H9 (cell line): Measurements from ENCODE around the gene HEPH. TPM values are rescaled to one million over a fixed set of nuclear protein-coding genes. Genes with fewer than 3 reads are reported as not detected.

ENCODE experiments used
- DNase-seq: peaks from one replicate; pipeline ENCODE4 v3.0.0-alpha.2; 2017
- H2AFZ ChIP-seq: one replicate; pipeline ENCODE4 v1.6.1; 2013; ENCODE audit warnings: mild to moderate bottlenecking, low read length, control low read depth, moderate library complexity
- H2AK5ac ChIP-seq: 2 replicates; pipeline ENCODE4 v1.6.1; 2013; ENCODE audit warnings: low read length, control low read depth, mixed read lengths; ENCODE audit not compliant: insufficient read length
- H2BK120ac ChIP-seq: one replicate; pipeline ENCODE4 v1.6.1; 2013; ENCODE audit warnings: low read depth, mild to moderate bottlenecking, low read length, control low read depth, inconsistent platforms; ENCODE audit not compliant: poor library complexity, severe bottlenecking
- H2BK12ac ChIP-seq: 2 replicates; pipeline ENCODE4 v1.6.1; 2013; ENCODE audit warnings: low read length, control low read depth, mixed read lengths, low read depth; ENCODE audit not compliant: insufficient read length
- H2BK15ac ChIP-seq: 2 replicates; pipeline ENCODE4 v1.6.1; 2013; ENCODE audit warnings: low read depth, low read length, control low read depth
- H2BK20ac ChIP-seq: one replicate; pipeline ENCODE4 v1.6.1; 2013; ENCODE audit warnings: low read depth, mild to moderate bottlenecking, low read length, control low read depth, inconsistent platforms; ENCODE audit not compliant: poor library complexity, severe bottlenecking
- H2BK5ac ChIP-seq: 2 replicates; pipeline ENCODE4 v1.6.1; 2013; ENCODE audit warnings: low read length, control low read depth, mixed read lengths; ENCODE audit not compliant: insufficient read length
- H3K14ac ChIP-seq: 2 replicates; pipeline ENCODE4 v1.6.1; 2013; ENCODE audit warnings: low read length, control low read depth; ENCODE audit not compliant: insufficient read depth
- H3K18ac ChIP-seq: 2 replicates; pipeline ENCODE4 v1.6.1; 2013; ENCODE audit warnings: low read depth, mild to moderate bottlenecking, mixed read lengths, low read length, control low read depth; ENCODE audit not compliant: insufficient read length
- H3K23ac ChIP-seq: 2 replicates; pipeline ENCODE4 v1.6.1; 2013; ENCODE audit warnings: low read length, control low read depth, mixed read lengths, low read depth; ENCODE audit not compliant: insufficient read length
- H3K23me2 ChIP-seq: 2 replicates; pipeline ENCODE4 v1.6.1; 2013; ENCODE audit warnings: low read depth, mild to moderate bottlenecking, mixed read lengths, low read length, control low read depth; ENCODE audit not compliant: insufficient read length, poor library complexity, severe bottlenecking
- H3K27ac ChIP-seq: 2 replicates; pipeline ENCODE4 v1.5.1; 2013; ENCODE audit warnings: low read length, control low read depth, mixed read lengths, low read depth; ENCODE audit not compliant: insufficient read length
- H3K27me3 ChIP-seq: 2 replicates; pipeline ENCODE4 v1.6.1; 2013; ENCODE audit warnings: low read length, control low read depth, inconsistent platforms; ENCODE audit not compliant: insufficient read depth
- H3K4ac ChIP-seq: 2 replicates; pipeline ENCODE4 v1.6.1; 2013; ENCODE audit warnings: low read depth, mild to moderate bottlenecking, control low read depth, inconsistent platforms, low read length, moderate library complexity
- H3K4me1 ChIP-seq: 2 replicates; pipeline ENCODE4 v1.6.1; 2013; ENCODE audit warnings: low read length, control low read depth, inconsistent platforms; ENCODE audit not compliant: insufficient read depth
- H3K4me2 ChIP-seq: 2 replicates; pipeline ENCODE4 v1.6.1; 2013; ENCODE audit warnings: low read length, control low read depth, mixed read lengths; ENCODE audit not compliant: insufficient read length, insufficient read depth
- H3K56ac ChIP-seq: 2 replicates; pipeline ENCODE4 v1.6.1; 2013; ENCODE audit warnings: low read depth, mild to moderate bottlenecking, mixed read lengths, low read length, control low read depth; ENCODE audit not compliant: insufficient read length
- H3K79me1 ChIP-seq: 2 replicates; pipeline ENCODE4 v1.6.1; 2013; ENCODE audit warnings: low read depth, mild to moderate bottlenecking, moderate library complexity, low read length, control low read depth, inconsistent platforms; ENCODE audit not compliant: insufficient read depth, poor library complexity, severe bottlenecking
- H3K79me2 ChIP-seq: 2 replicates; pipeline ENCODE4 v1.6.1; 2013; ENCODE audit warnings: low read length, control low read depth, inconsistent platforms; ENCODE audit not compliant: insufficient read depth
- H3K9ac ChIP-seq: 2 replicates; pipeline ENCODE4 v1.6.1; 2013; ENCODE audit warnings: low read length, control low read depth, mixed read lengths; ENCODE audit not compliant: insufficient read length; ENCODE audit errors: extremely low read depth
- H3K9me3 ChIP-seq: one replicate; pipeline ENCODE4 v1.6.1; 2013; ENCODE audit warnings: low read depth, low read length, inconsistent platforms; ENCODE audit not compliant: control insufficient read depth
- H3T11ph ChIP-seq: one replicate; pipeline ENCODE4 v1.6.1; 2013; ENCODE audit warnings: mild to moderate bottlenecking, low read length, control low read depth, inconsistent platforms
- H4K20me1 ChIP-seq: one replicate; pipeline ENCODE4 v1.6.1; 2013; ENCODE audit not compliant: control insufficient read depth, insufficient read length, insufficient read depth
- H4K5ac ChIP-seq: 2 replicates; pipeline ENCODE4 v1.6.1; 2013; ENCODE audit warnings: low read depth, mild to moderate bottlenecking, mixed read lengths, low read length, control low read depth; ENCODE audit not compliant: insufficient read length
- H4K8ac ChIP-seq: replicated peaks from 2 replicates; pipeline ENCODE4 v1.6.1; 2013; ENCODE audit warnings: low read length, control low read depth, mixed read lengths, low read depth; ENCODE audit not compliant: insufficient read length
- H4K91ac ChIP-seq: 2 replicates; pipeline ENCODE4 v1.6.1; 2013; ENCODE audit warnings: low read depth, mild to moderate bottlenecking, moderate library complexity, mixed read lengths, low read length, control low read depth; ENCODE audit not compliant: insufficient read length
- H3K27ac Mint-ChIP-seq, 3 experiments: 2 replicates in 2 of 3; 3 replicates in 1 of 3; pipeline ENCODE4 v1.8.0; 2020 to 2021; ENCODE audit warnings: mixed read lengths in 3 of 3, mild to moderate bottlenecking in 1 of 3, moderate library complexity in 1 of 3
- H3K27me3 Mint-ChIP-seq: 2 replicates; pipeline ENCODE4 v1.8.0; 2021; ENCODE audit warnings: low read depth, mild to moderate bottlenecking, moderate library complexity, mixed read lengths
- H3K36me3 Mint-ChIP-seq, 3 experiments: 2 replicates in 2 of 3; 3 replicates in 1 of 3; pipeline ENCODE4 v1.8.0; 2020 to 2021; ENCODE audit warnings: low read depth in 3 of 3, mixed read lengths in 3 of 3; ENCODE audit not compliant: insufficient read depth in 1 of 3
- H3K4me1 Mint-ChIP-seq, 2 experiments: 2 replicates each; pipeline ENCODE4 v1.8.0; 2020; ENCODE audit warnings: mixed read lengths in 2 of 2
- H3K4me3 Mint-ChIP-seq, 2 experiments: 2 replicates in 1 of 2; 3 replicates in 1 of 2; pipeline ENCODE4 v1.8.0; 2020 to 2021; ENCODE audit warnings: mild to moderate bottlenecking in 2 of 2, mixed read lengths in 2 of 2, moderate library complexity in 1 of 2
- H3K9me3 Mint-ChIP-seq, 2 experiments: 2 replicates in 1 of 2; 3 replicates in 1 of 2; pipeline ENCODE4 v1.8.0; 2020; ENCODE audit warnings: mild to moderate bottlenecking in 2 of 2, mixed read lengths in 2 of 2, moderate library complexity in 1 of 2
- CTCF ChIP-seq: fragments of 200-600 bp; sonication (generic); conservative IDR thresholded peaks from 3 replicates; pipeline ENCODE4 v1.8.0; 2021; ENCODE audit warnings: antibody characterized with exemption, mild to moderate bottlenecking
- WGBS: extraction: QIAGEN DNeasy Blood & Tissue Kit; methylation state at CpG from one replicate; pipeline ENCODE4 v1.1.7; 2013; ENCODE audit warnings: missing lambda C conversion rate, low lambda C conversion rate, mixed read lengths; ENCODE audit not compliant: insufficient read length; ENCODE audit errors: extremely low coverage; 5-methylcytosine and 5-hydroxymethylcytosine counted together
- total RNA-seq: library from RNA; stranded (reverse); gene quantifications from 2 replicates; pipeline ENCODE4 v1.2.1, GENCODE V29; 2021

Gene HEPH
- total RNA-seq, 1 experiment from 2014 or later, result 60.6 TPM

- Histone ChIP-seq H3K18ac (no peak overlapping the region), H2BK15ac (no peak overlapping the region), H3K79me1 (no peaks in the 10 kb centered on the region), H2BK120ac (no peak overlapping the region), H3T11ph (no peak overlapping the region), H3K9ac (no peak overlapping the region), H4K91ac (no peak overlapping the region), H3K4me1 (no peaks in the 10 kb centered on the region), H2AFZ (no peak overlapping the region), H3K27me3 (no peaks in the 10 kb centered on the region), H3K79me2 (no peaks in the 10 kb centered on the region), H3K14ac (no peak overlapping the region), H3K9me3 (peaks cover 29% of the 10 kb centered on the region), H2BK20ac (no peak overlapping the region), H4K8ac (no peak overlapping the region), H3K23me2 (no peaks in the 10 kb centered on the region), H3K56ac (no peak overlapping the region), H2AK5ac (no peak overlapping the region), H2BK12ac (no peak overlapping the region), H4K20me1 (no peaks in the 10 kb centered on the region), H3K27ac (no peak overlapping the region), H3K4me2 (no peak overlapping the region), H3K4ac (no peak overlapping the region), H2BK5ac (no peak overlapping the region), H3K23ac (no peak overlapping the region), H4K5ac (no peak overlapping the region)
- no peak for TF ChIP-seq CTCF
- Mint-ChIP-seq H3K27ac (no peak overlapping the region), H3K9me3 (peaks cover 53 to 74% of the 10 kb centered on the region in 2 experiments), H3K4me3 (no peak overlapping the region), H3K27me3 (no peaks in the 10 kb centered on the region), H3K4me1 (peaks cover 11 to 12% of the 10 kb centered on the region in 2 experiments; a peak in 3 of 4 replicates), H3K36me3 (peaks cover 29 to 76% (median 72%) of the 10 kb centered on the region in 3 experiments)
- DNase-seq, result no peak
- no CpG with 5 or more reads among the region's 2 CpGs for WGBS
Observed at GRCh38 chrX:66191563-66191962, 27.5 kb downstream of the HEPH start.
